ENCODE data around the gene MYRIP.

GRCh38 chr3:39765575-39765974 lies 43.8 kb upstream of the MYRIP start:
- no peak for TF ChIP-seq CTCF (IDR thresholded peaks at IDR 0.05)
- no peak for TF ChIP-seq POLR2A (IDR thresholded peaks at IDR 0.05)
